ENCODE measurements around the gene TANC1.

The TANC1 gene

DNA sequence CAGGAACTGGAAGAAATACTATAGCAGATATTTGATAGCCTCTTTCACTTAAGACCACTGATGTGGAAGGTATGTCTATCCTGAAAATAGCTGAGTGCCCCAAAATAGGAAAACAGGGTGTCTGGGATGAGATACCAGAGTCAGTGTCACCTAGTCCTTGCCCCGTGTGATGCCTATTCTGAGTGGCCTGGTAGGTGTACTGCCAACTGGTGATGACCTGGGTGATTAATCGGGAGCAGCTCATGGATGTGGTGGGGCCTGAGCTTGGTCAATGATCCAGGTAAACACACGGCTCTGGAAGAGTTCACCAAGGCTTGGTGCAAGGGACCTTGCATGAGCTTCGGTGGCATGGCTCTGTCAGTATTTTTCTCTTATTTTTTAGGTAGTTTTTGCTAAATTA lies 95.2 kb downstream of the TANC1 start:
- no peak for DNase-seq (ENCODE audit: low read depth)

- no peak for DNase-seq (ENCODE audit: low read depth)
Observed at GRCh38 chr2:159064446-159065301, 96.2 kb downstream of the TANC1 start.

GRCh38 chr2:159065313-159065712 lies 96.9 kb downstream of the TANC1 start:
- DNase-seq (ENCODE audit: low read depth): no peak

DNA sequence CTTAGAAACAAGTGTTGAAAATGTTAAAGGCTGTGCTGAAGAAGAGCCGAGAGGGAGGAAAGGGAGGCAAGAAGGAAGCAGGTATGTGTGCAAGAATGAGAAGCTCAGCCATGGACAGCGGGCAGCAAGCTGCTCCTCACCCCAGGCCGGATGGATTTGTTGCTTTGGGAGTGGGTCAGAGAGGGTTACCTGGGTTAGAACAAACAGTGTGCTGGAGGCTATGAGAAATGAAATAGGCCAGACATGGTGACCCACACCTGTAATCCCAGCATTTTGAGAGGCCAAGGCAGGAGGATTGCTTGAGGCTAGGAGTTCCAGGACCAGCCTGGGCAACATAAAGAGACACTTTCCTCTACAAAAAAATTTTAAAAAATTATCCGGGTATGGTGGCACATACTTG lies 97.5 kb downstream of the TANC1 start:
- no peak for DNase-seq (ENCODE audit: low read depth)

DNA sequence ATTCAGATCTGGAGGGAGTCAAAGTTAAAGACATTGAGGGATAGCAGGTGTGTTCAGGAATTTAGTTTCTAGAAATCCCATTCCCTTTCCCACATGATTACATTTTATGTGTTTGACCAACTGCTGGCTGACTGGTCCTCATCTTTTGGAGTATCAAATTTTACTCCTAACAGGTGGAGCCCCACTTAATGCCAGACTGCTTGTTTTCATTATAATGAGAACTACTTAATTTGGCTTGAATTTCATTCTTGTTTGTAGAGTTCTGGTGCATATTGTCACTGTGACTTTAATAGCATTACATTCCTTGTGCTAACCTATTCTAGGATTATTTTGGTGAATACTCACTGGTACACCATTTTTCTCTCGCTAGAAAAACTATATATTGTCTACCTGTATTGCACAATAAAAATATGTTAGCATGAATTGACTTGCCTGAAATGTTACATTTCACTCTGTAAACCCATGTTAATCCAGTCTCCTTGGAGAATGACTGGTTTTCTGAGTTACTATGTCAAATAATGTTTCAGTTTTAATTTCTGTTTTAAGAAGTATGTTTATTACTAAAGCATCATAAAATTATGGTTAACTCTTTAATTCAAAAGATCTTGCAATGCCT lies 98.2 kb downstream of the TANC1 start:
- no peak for DNase-seq (ENCODE audit: low read depth)

- DNase-seq (ENCODE audit: low read depth): no peak
Observed at GRCh38 chr2:159067971-159068370, 99.5 kb downstream of the TANC1 start.

- DNase-seq (ENCODE audit: low read depth): no peak
Observed at GRCh38 chr2:159069229-159069628, 100.8 kb downstream of the TANC1 start.

DNA sequence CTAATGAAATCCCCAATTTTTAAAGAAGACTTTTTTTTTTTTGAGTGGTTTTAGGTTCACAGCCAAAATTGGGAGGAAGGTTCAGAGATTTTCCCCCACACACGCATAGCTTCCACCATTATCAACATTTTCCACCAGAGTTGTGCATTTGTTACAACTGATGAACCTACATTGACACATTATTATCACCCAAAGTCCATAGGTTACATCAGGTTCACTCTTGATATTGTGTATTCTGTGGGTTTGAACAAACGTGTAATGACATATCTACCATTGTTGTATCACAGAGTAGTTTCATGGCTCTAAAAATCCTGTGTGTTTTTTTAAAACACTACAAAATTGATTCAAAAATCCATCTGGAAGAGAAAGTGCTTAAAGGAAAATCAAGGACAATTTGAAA lies 101.8 kb downstream of the TANC1 start:
- no peak for DNase-seq (ENCODE audit: low read depth)

- DNase-seq (ENCODE audit: low read depth): no peak
Observed at GRCh38 chr2:159071190-159071915, 102.9 kb downstream of the TANC1 start.

- DNase-seq (ENCODE audit: low read depth): no peak
Observed at GRCh38 chr2:159072795-159073194, 104.4 kb downstream of the TANC1 start.

GRCh38 chr2:159073256-159073655 lies 104.8 kb downstream of the TANC1 start:
- DNase-seq (ENCODE audit: low read depth): no peak

GRCh38 chr2:159074605-159075004 lies 106.2 kb downstream of the TANC1 start:
- no peak for DNase-seq (ENCODE audit: low read depth)

GRCh38 chr2:159075727-159076126 lies 107.3 kb downstream of the TANC1 start:
- no peak for DNase-seq (ENCODE audit: low read depth)

DNA sequence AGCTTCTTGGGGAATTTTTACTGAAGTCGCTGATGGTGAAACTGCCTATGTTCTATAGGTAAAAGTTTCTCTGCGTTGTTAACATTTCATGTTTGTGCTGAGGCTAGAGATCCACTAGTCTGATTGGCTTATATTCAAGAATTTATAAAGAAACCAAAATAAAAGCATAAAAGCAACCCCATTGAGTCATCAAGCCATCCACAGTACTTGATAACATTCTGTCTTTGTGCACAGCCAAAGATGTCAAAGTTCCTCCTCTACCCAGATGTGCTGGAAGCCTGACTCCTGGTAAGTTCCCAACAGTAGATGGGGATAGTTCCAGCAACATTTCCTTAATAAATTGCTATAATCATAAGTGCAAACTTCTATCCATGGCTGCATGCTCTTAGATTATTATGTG lies 107.8 kb downstream of the TANC1 start:
- no peak for DNase-seq (ENCODE audit: low read depth)

- no peak for DNase-seq (ENCODE audit: low read depth)
Observed at GRCh38 chr2:159077869-159078268, 109.4 kb downstream of the TANC1 start.

DNA sequence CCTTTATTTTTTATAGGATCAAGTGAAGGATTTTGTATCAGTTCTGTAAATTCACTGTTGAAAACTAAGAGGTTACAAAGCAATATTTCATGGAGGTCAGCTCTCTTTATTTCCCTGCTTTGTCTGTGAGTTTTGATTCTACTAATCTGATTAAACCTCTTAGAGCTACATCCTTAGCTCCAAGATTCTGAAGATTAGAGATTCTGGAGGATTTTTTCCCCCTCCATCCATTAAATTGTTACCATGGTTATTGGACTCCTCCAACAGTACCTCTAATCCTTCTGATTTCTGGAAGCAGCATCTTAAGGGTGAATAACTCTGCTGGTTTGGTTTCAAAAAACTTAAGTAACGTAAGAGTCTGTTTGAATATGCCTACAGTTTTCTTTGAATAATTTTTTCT lies 110.0 kb downstream of the TANC1 start:
- DNase-seq (ENCODE audit: low read depth): no peak

- DNase-seq (ENCODE audit: low read depth): no peak
Observed at GRCh38 chr2:159080641-159081040, 112.2 kb downstream of the TANC1 start.

- DNase-seq (ENCODE audit: low read depth): no peak
Observed at GRCh38 chr2:159082119-159082518, 113.7 kb downstream of the TANC1 start.

DNA sequence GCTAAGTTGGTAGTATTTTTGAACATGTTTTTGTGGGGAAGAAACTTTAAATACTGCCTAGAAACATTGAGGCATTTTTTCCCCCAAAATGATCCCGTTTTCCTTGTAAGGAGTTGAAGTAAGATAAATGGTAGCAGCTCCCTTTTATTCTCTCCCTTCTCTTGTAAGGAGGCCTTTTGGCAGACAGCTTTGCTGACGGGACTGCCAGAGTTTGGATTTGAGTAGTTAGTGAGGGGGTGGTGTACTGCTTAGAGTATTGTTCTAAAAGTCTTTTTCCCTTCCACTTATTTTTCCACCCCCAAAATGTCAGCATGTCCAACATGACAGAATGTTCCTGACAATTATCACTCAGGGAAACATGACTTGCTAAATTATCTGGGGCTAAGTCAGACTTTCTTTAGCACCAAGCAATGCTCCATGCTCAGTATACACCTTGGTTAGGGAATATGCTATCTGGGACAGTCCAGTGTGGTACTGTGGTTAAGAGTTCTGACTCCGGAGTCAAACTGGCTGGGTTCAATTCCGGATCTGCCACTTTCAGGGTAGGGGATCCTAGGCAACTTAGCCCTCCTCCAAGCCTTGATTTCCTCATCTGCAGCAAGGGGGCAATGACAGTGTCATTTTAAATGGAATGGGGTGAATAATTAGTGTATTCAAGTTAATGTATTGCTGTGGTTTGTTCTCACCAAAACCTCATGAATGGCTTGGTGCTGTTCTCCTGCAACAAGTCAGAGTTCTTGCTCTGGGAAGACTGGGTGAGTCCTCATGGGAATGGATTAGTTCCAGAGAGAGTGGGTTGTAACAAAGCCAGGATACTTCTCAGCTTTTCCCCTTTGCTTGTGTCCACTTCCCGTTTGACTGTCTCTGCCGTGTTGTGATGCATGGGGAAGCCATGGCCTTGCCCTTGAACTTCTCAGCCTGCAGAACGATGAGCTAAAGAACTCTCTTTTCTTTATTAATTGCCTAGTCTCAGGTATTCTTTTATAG lies 116.2 kb downstream of the TANC1 start:
- no peak for DNase-seq (ENCODE audit: low read depth)

GRCh38 chr2:159086342-159086741 lies 117.9 kb downstream of the TANC1 start:
- no peak for DNase-seq (ENCODE audit: low read depth)

GRCh38 chr2:159086826-159087225 lies 118.4 kb downstream of the TANC1 start:
- no peak for DNase-seq (ENCODE audit: low read depth)

GRCh38 chr2:159088906-159089305 lies 120.5 kb downstream of the TANC1 start:
- no peak for DNase-seq (ENCODE audit: low read depth)

All from activated T-cell treated with anti-CD3 and anti-CD28 coated beads for 24 hours (primary cell).